T-helper 2 cell (primary cell): Measurements from ENCODE around the gene C1orf105.
A peak's percentile ranks its signal among the peaks of the same experiment; 100 is the strongest.
"Not testable (repeated sequence)": the region's sequence is repeated elsewhere in the genome, so short reads cannot be mapped to it uniquely, and the experiment has no call there.

ENCODE experiments used
- DNase-seq, 5 experiments: peaks; one replicate each; pipeline versions ENCODE4 v3.0.0 to v3.0.0-alpha.2; 2012 to 2022

C1orf105 gene

DNA sequence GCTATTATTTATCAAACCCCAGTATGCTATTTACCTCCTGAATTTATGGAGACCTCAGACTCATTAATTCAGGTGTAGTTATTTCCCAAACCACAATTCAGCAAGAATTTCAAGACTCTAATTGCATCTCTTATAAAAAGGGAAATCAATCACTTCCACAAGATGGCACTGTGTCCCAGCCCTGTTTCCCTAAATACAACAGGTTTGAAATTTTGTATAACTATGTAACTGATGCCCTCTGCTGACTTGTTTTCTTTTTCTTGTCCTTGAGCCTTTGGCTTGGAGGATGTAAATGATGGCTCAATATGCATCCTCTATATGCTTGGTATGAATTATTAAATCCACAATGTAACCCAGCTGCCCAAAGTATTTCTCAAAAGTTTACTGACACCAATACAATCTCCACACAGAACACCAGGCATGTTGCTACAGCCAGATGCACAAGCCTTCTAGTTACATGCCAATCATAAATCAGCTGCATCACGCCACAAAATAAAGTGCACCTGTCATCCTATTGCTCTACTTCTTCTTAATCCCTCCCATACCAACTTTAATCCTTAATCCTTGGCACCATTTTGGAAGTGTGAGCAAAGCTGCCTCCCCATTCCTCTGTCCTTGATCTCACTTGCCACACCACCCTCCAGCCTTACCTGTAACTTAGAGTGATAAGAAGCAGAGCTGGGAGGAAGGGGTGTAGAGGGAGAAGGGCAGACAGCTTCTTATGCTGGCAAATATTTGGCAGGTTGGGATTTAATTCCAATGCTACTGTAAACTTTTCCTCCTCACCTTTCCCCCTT, 9.0 kb downstream of the C1orf105 start:
- DNase-seq = peak in 2 of 5 experiments; percentile 21 to 77

DNA sequence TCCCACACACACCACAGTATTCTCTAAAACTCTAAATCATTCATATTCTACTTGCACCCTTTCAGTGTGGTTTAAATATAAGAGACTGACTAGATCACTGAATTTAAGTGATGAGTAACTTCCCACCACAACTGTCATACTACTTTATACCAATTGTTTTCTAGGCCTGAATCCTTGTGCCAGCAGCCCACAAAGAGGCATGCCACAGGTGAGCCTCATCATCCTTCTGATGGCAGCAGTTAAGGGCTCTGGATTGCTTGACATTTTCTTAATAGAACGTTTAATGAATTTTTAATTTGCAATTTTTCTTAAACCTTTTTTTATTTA, 9.6 kb downstream of the C1orf105 start:
- DNase-seq = no peak

DNA sequence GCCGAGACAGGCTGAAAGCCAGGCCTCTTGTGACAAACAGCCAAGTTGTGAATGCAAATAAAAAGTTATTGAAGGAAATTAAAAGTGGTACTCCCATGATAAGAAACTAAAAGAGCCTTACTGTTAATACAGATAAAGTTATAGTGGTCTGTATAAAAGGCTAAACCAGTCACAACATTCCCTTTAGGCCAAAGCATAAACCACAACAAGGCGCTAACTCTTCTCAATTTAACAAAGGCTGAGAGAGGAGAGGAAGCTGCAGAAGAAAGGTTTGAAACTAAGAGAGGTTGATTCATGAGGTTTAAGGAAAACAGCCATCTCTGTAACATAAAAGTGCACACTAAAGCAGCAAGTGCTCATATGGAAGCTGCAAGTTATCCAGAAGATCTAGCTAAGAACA, 10.7 kb downstream of the C1orf105 start:
- no peak for DNase-seq

DNA sequence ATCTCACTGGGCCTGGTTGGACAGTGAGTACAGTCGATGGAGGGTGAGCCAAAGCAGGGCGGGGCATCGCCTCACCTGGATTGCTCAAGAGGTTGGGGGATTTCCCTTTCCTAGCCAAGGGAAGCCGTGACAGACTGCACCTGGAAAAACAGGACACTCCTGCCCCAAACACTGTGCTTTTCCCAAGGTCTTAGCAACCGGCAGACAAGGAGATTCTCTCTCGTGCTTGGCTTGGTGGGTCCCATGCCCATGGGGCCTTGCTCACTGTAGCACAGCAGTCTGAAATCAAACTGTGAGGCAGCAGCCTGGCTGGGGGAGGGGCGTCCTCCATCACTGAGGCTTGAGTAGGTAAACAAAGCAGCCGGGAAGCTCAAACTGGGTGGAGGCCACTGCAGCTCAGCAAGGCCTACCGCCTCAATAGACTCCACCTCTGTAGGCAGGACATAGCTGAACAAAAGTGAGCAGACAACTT, 11.3 kb downstream of the C1orf105 start:
- peak in 1 of 5 experiments; percentile 38 for DNase-seq

DNA sequence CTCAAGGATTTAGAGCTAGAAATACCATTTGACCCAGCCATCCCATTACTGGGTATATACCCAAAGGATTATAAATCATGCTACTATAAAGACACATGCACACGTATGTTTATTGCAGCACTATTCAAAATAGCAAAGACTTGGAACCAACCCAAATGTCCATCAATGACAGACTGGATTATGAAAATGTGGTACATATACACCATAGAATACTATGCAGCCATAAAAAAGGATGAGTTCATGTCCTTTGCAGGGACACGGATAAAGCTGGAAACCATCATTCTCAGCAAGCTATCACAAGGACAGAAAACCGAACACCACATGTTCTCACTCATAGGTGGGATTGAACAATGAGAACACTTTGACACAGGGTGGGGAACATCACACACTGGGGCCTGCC, 16.7 kb downstream of the C1orf105 start:
- not testable (repeated sequence) for DNase-seq

DNA sequence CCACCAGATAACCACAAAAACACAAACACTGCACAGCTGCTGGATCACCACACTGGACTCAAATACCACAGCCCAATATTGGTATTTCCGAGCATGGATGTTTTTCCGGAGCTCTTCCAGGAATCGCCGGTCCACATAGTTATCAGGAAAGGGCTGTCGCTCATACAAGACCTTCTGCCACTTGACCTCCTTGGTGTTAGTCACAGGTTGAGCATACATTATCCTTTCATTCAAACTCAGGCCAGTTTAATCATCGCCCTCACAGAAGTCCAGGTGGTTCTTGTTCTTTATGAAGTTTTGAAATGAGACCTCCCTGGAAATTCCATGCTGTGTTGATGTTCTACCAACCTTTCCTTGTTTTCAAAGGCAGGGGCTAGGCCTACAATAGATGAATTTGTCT, 21.9 kb downstream of the C1orf105 start:
- DNase-seq = no peak

DNA sequence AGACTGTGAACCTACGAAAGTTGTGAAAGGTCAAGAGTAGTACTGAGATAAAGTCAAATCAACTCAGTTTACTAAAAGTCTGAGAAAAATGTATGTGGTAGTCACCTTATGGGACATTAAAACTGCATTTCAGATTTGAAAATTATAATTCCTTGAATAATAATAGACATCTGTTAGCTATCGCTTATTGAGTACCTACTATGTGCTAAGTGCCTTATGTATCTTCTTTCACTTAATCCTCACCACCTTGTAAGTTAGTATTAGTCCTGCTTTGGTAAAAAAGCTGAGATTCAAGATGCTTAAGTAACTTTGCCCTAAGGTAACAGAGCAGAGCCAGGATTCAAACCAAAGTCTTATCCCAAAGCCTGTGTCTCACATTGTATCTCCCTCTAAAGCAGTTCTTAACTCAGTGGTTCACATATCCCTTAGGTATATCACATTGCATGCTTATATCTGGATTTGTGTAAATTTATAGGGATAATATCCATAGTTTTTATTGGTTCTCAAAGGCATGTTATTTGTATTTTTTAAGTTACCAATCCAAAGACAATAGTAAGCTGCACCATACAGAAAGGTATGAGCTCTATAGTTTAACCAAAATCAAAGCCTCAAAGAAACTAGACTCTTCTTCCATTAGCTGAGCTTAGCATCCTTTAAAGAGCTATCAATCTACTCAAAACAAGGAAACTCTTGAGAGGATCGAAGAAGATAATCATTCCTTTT, 22.5 kb downstream of the C1orf105 start:
- DNase-seq = no peak

DNA sequence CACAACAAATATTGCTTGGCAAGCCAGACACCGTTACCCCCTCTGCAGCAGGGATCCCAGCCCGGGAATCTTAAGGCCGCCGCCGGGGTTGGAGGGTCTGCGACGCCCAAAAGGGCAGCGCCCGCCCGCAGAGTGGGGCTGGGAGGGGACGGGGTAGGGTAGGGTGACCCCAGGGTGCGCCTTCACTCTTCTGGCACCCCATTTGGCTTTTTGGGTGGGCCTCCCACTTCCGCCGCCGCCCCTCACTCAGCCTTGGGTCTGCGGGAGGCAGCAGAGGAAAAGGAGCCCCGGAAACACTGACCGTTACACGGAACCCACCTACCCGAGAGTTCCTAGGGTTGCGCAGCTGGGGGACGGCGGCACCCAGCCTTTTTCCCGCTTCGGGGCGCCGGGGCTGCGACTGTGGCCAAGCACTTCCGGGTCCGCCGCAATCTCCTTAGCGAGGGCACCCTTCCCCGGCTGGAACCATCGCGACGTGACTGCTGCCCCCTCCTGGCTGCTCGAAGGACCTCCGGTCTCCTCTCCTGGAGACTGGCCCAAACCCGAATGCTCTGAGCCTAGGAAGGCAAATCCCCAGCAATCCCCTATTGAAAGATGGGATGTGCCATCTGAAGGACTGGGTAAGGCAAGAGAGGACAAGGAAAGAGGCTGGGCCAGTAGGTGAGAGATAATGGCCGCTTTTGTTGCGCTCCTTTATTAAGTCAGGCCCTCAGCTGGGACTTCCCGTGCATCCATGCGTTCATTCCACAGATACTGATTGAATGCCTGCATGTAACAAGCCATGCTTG, 23.4 kb downstream of the C1orf105 start, which contains the start of gene PIGC:
PIGC (minus strand) TSS at position 404 of the 788 bp plus-strand sequence. CDS start 1,447 bp downstream, outside the sequence.
- DNase-seq = peak; percentile 75 to 93 (median 86)

DNA sequence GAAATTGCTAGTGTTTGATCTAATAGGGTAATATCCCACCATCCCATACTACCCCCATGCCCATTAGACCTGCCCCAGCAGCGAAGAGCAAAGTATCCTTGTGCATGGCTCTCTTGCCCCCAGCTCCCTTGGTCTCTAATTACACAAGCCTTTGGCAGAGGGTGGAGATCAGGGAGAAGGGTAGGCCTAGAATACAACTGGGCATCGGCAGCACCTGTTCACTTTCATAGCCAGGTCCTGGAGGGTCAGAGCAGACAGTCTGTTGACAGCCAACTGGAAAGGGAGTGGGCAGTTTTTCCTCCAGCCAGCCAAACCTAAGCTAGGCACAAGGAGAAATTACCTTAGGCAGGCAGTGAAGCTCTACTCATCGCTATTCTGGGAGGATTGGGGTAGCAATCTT, 26.1 kb downstream of the C1orf105 start:
- DNase-seq = no peak

DNA sequence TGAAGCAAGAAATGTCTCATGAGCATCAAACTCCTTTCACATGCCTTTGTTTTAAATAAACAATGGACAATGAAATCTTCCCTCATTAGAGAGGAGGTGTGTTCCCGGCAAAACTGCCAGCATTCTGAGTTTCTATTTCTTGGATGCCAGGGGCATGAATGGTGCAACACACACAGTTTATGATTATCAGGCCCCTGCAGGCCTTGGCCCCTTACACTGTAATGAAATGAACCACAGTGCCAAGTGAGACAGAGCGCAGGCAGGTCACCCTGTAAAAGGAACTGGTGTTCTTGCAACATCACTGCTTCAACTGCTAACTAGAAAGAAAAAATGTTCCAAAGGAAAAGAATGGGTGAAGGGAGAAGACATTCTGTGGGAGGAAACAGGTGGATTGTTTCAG, 27.2 kb downstream of the C1orf105 start:
- no peak for DNase-seq

DNA sequence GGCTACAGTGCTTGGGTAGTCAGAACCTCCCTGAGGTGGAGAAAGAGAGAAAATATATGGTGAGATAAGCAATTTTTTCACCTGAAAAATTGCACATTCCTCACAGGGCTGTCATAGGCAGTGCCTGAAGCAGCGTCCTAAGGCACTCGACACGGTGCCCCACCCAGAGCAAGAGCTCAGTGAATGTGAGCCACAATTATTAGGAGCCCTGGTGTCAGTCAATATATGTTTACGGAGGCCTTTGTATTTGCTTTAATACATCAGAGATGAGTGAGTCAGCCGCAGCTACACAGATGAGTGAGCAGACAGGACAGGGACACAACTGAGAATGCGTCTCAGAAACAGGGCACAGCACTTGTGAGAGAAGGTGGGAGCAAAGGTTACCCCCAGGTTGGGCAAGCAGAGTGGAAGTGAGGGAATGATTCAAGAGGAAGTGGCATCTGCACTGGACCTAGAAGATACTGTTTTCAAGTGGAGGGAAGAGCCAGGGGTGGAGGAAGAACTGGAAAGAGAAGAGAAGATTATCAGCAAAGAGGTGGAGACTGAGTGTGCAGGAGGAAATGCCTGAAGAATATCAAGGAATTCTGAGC, 28.6 kb downstream of the C1orf105 start:
- peak in 1 of 5 experiments; percentile 62 for DNase-seq

DNA sequence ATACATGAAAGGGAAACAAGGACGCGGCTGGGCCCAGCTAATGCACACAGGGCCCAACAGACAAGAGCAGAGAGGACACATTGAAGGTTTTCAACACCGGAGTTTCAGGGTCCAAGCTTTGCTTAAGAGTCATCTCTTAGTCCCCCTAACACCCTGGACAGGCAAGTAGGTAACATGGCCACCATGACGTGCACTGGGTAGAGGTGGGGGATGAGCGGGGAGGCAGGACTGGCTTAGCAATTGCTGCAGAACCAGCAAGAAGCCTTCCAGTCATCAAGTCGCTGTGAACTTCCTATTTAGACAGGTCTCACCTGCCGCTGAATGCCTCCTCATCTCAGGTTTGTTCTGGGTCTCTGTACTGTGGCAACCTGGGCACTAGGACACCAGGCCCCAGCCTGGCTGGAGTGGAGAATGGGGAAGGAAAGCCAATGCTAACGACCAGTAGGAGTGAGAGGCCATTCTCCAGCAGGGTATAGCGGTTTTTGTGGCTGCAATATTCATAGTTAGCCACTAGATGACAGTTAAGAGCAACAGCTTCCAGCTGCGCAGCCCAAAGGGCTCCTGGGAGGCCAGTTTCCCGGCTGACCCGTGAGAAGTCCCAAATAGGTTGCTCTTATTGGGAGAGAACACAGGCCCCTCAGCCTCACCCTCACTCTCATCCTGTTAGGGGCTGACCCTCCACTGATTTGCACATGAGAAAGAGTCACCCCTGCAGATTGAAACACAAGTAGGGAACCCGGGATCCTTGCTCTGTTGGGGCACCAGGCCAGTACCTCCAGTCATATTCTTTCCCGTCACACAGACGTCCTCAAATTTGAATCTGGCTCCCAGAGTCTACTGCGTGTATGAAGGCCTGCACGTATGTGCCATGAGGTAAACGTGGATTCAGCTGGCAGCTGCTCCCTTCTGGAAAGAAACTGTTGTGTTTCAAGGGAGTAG, 29.4 kb downstream of the C1orf105 start:
- DNase-seq = peak in 1 of 5 experiments; percentile 49

DNA sequence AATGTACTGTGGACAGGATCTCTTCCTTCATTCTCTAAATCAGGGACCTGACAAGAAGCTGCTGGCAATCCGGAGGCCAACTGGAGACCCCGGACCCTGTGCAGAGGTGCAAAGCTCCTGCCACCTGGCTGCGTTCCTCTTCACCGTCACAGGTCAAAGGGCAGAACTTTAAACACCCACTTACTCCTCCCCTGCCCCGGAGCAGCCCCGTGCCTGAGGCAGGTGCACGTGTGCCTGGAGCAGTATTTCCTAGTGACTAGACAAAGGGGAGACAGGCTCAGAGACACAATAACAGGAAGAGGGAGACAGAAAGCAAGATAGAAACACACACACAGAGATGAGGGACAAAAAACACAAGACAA, 30.0 kb downstream of the C1orf105 start:
- DNase-seq = no peak

DNA sequence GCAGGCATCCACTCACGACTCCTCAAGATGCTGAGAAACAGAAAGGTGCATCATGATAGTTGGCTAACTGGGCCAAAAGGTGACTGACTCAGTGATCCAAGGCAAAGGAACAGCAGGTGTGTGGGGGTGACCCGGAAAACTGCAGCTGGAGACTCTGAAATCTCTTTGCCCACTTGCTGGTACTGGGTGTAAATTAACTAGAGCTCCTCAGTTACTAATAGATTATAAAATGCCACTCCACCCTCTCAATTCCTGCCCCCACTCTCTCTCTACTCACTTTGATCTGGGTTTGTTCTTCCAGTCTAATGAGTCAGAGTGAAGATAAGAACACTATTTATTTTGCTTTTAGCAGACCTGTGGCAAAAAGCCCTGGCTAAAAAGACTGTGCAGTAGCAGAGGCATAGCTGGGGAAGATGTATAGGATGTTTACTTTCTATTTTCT, 30.5 kb downstream of the C1orf105 start:
- peak in 1 of 5 experiments; percentile 74 for DNase-seq

DNA sequence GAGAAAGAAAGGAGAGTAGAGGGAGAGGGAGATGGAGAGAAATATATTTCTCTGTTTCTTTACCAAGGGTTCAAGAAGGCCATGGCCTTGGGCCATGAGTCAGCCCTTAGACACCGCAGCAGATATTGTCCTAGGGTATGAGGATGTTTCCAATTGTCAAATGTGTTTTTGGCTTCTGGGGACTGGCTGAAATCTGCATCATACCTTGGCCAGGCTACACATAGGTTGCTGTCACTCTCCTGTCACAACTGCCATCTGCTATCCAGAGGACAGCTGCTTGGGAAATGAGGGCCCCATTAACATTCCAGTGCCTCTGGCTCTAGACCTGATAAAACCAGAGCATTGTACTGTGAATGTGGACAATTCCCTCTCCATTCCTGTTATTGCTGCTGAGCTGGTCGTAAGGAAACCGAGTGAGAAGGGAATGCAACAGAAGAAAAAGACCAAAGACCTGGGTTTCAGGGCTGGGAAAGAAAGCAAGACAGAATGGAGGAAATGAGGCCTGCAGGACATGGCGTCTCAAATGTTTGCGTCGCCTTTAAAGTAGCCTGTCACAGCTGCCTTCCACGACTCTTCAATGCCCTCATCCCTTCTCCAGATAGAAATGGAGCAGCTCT, 32.2 kb downstream of the C1orf105 start:
- DNase-seq = no peak

DNA sequence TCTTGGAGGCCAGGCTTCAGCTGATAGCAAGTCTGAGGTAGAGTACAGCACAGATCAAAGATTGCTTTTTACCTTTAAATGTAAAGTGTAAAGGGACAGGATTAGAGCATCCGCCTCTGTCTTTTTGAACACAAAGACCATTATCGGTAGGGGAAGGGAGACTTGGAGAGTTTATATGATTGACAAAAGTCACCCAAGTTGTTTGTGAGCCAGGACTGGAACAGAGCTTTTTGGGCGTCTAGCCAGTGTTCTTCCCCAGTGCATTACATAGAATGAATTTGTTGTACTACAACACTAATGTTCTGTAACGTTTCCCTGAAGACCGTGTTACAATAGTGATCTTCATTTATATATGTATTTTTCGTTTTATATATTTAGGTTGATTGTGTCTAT, 32.7 kb downstream of the C1orf105 start:
- DNase-seq = no peak

DNA sequence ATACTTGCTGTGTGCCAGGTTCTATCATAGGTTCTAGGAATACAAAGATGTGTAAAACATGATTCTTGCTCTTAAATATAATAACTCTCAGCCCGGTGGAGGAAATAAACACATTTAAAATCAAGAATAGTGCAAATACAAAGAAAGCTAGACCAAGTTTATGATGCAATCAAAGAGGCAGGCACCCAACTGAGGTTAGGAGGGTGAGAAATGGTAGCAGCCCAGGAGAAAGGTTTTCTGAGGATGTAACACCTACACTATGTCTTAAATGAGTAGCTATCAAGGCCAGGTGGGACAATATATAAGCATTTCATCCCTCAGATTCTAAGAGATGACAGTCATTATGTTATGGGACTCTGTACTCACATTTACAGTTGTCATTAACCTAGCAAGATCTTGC, 33.1 kb downstream of the C1orf105 start:
- no peak for DNase-seq

DNA sequence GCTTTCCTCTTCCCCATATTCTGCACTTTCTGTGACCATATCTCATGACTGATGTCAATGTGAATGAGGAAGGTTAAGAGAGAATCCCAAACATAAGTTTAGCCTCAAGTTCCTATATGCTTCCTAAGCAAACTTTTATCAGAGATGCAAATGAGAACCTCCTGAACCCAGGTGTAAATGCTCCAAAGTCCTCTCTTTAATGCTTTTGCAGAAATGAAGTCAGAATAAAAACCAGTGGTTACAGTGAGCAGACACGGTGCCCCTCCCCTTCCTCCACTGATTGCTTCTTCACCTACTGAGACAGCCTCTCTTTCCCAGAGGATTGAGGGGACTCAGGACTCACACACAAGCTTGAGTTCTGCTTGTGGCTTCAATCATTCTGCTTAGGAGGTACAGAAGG, 35.0 kb downstream of the C1orf105 start:
- no peak for DNase-seq

DNA sequence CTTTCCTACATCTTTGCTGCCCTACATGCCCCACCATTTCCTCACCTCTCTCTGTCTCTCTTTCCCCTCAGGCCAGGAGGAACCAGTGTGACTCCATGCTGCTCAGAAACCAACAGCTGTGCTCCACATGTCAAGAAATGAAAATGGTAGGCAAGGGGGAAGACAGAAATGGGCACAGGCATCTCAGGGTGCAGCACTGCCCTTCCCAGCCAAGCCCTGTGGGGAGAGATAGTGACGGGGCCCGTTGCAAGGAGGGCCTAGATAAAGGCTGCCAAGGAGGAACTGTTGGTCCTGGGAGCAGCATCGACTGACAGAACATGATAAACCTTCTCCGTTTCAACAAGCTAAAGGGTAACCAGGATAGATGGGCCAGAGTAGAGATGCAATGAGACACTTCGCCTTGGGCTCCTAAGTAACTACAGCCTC, 35.9 kb downstream of the C1orf105 start:
- DNase-seq = no peak

DNA sequence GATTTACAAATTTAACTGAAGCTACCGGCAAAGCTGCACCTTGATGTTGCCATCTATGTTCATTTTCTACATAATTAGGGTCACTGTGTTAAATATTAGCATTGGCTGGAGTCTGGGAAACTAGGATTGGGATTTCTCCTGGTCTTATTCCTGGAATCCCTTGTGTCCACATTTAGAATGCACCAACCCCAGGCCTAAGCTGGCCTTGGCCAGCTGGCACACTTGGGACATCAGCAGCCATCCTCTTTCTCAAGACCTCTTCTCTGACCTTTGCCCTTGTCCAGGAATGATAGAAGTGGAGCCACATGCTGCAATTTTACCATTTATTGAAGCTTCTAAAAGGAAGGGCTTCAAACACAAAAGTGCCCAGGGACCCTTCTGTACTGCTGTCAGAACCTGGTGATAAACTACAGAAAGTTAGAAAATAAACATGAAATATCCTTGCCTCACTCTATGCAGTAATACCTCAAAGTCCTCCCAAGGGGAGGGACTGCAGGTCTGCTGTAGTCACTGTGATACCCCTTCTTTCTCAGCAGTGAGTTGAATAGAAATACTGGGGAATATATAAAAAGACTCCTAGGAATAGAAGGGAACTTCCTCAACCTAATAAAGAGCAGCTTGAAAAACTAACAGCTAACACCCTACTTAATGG, 37.1 kb downstream of the C1orf105 start:
- no peak for DNase-seq

DNA sequence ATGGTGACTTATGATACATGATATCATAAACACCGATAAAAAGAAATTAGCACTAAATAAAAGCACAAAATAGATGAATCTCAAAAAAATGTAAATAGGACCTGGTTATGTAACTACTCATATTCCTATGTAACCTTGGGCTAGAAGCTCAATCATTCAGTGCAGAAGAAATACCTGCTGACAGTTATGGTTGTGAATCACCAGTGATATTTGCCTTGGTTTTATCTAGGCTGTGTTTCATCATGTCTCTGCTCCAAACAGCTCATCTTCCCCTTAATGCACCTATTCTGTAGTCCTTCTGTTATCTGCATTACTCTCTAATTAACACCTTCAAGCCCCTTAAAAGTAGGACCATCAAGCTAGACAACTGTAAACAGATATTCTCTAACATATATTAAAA, 39.7 kb downstream of the C1orf105 start:
- no peak for DNase-seq
